ENCODE measurements around the gene PPP1R13B. TPM values are rescaled to one million over a fixed set of nuclear protein-coding genes. Genes with fewer than 3 reads are reported as not detected.

The PPP1R13B gene
- total RNA-seq, 1 experiment from 2014 or later, result 19.0 TPM

DNA sequence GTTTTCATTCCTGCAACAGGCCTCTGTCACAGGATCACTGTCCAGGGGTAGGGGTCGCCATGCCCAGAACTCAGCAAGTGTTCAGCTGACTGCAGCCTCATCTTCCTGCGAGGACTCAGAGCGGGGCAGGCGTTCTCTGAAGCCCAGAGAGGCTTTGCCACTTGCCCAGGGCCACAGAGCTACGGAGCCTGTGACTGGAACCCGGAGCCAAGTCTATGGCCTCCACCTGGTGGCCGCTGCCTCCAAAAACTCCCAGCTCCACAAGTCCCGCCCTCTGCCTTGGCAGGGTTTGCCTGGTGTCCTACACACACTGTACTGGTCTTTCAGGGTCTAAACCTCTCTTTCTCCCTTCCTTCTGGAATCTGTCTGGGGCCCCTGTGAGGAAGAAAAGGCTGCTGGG lies 8.7 kb upstream of the PPP1R13B start:
- BruUV-seq (replicated peaks), result no TSS peak
- ATAC-seq (no peak; the same call in 1 of the 2 replicates), DNase-seq (ENCODE audit: low read depth, low spot score) (no peak)
- Histone ChIP-seq H3K4me1 (ENCODE audit: control insufficient read depth, insufficient read depth, low read length) (0 out of 2 replicates have a peak, but pooled peaks cover 2% of the 10 kb centered on the region), H3K4me3 (ENCODE audit: low read depth in 2 of 2, low read length in 2 of 2) (no peak overlapping the region), H3K27me3 (ENCODE audit: control insufficient read depth, insufficient read depth, low read length) (no peaks in the 10 kb centered on the region), H3K9me3 (ENCODE audit: control insufficient read depth, insufficient read depth, low read depth, low read length) (no peaks in the 10 kb centered on the region), H3K36me3 (ENCODE audit: control insufficient read depth, insufficient read depth, low read length) (no peaks in the 10 kb centered on the region), H3K27ac (ENCODE audit: low read length) (no peak overlapping the region)
- intact Hi-C loops (cut with micrococcal nuclease; ENCODE audit: unreplicated experiment) (no loop called here), in situ Hi-C loops (cut with HindIII; ENCODE audit: low pct_unique_long_range_greater_than_20kb, low sequenced_read_pairs) (no loop called here)
- CTCF ChIA-PET, result interaction anchor here (0.7 kb wide), 1 partner anchor 110 kb away, joined by 3 read pairs; no protein-coding TSS in a partner anchor
- TF ChIP-seq, protein P1, sequence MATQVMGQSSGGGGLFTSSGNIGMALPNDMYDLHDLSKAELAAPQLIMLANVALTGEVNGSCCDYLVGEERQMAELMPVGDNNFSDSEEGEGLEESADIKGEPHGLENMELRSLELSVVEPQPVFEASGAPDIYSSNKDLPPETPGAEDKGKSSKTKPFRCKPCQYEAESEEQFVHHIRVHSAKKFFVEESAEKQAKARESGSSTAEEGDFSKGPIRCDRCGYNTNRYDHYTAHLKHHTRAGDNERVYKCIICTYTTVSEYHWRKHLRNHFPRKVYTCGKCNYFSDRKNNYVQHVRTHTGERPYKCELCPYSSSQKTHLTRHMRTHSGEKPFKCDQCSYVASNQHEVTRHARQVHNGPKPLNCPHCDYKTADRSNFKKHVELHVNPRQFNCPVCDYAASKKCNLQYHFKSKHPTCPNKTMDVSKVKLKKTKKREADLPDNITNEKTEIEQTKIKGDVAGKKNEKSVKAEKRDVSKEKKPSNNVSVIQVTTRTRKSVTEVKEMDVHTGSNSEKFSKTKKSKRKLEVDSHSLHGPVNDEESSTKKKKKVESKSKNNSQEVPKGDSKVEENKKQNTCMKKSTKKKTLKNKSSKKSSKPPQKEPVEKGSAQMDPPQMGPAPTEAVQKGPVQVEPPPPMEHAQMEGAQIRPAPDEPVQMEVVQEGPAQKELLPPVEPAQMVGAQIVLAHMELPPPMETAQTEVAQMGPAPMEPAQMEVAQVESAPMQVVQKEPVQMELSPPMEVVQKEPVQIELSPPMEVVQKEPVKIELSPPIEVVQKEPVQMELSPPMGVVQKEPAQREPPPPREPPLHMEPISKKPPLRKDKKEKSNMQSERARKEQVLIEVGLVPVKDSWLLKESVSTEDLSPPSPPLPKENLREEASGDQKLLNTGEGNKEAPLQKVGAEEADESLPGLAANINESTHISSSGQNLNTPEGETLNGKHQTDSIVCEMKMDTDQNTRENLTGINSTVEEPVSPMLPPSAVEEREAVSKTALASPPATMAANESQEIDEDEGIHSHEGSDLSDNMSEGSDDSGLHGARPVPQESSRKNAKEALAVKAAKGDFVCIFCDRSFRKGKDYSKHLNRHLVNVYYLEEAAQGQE (IDR thresholded peaks at IDR 0.05; ENCODE audit: insufficient read depth in 1 of 2, low read depth in 2 of 2, low read length in 1 of 2), result no peak
- TF ChIP-seq, protein P2, sequence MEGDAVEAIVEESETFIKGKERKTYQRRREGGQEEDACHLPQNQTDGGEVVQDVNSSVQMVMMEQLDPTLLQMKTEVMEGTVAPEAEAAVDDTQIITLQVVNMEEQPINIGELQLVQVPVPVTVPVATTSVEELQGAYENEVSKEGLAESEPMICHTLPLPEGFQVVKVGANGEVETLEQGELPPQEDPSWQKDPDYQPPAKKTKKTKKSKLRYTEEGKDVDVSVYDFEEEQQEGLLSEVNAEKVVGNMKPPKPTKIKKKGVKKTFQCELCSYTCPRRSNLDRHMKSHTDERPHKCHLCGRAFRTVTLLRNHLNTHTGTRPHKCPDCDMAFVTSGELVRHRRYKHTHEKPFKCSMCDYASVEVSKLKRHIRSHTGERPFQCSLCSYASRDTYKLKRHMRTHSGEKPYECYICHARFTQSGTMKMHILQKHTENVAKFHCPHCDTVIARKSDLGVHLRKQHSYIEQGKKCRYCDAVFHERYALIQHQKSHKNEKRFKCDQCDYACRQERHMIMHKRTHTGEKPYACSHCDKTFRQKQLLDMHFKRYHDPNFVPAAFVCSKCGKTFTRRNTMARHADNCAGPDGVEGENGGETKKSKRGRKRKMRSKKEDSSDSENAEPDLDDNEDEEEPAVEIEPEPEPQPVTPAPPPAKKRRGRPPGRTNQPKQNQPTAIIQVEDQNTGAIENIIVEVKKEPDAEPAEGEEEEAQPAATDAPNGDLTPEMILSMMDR (IDR thresholded peaks at IDR 0.05), result no peak
- TF ChIP-seq TCF7L2 (IDR thresholded peaks at IDR 0.05; ENCODE audit: low read depth, low read length), result no peak
- no peak for TF ChIP-seq SIN3A (IDR thresholded peaks at IDR 0.05; ENCODE audit: borderline replicate concordance, insufficient read depth, low read depth, low read length)
- no peak for TF ChIP-seq POLR2AphosphoS5 (IDR thresholded peaks at IDR 0.05; ENCODE audit: low read depth, low read length)
- POLR2A ChIA-PET, result no interaction called here

- ChIA-PET POLR2A (no interaction called here), CTCF (no interaction called here)
- no TSS peak for BruUV-seq (replicated peaks)
- intact Hi-C loops (cut with micrococcal nuclease; ENCODE audit: unreplicated experiment) (no loop called here), in situ Hi-C loops (cut with HindIII; ENCODE audit: low pct_unique_long_range_greater_than_20kb, low sequenced_read_pairs) (no loop called here)
- H3K9me3 ChIP-seq (ENCODE audit: control insufficient read depth, insufficient read depth, low read depth, low read length), result no peaks in the 10 kb centered on the region
- TF ChIP-seq, protein P1 (IDR thresholded peaks at IDR 0.05; ENCODE audit: insufficient read depth in 1 of 2, low read depth in 2 of 2, low read length in 1 of 2), result no peak
- no peak for TF ChIP-seq POLR2AphosphoS5 (IDR thresholded peaks at IDR 0.05; ENCODE audit: low read depth, low read length)
- ATAC-seq, result no peak
- no peak for DNase-seq (ENCODE audit: low read depth, low spot score)
- H3K36me3 ChIP-seq (ENCODE audit: control insufficient read depth, insufficient read depth, low read length), result no peaks in the 10 kb centered on the region
- H3K4me3 ChIP-seq (ENCODE audit: low read depth in 2 of 2, low read length in 2 of 2), result no peak overlapping the region
- no peaks in the 10 kb centered on the region for H3K27me3 ChIP-seq (ENCODE audit: control insufficient read depth, insufficient read depth, low read length)
- 0 out of 2 replicates have a peak, but pooled peaks cover 2% of the 10 kb centered on the region for H3K4me1 ChIP-seq (ENCODE audit: control insufficient read depth, insufficient read depth, low read length)
- H3K27ac ChIP-seq (ENCODE audit: low read length), result no peak overlapping the region
Observed at GRCh38 chr14:103855734-103856095, 8.3 kb upstream of the PPP1R13B start.
